DMS79 treated with DMSO at 0.1 percent for 48 hours (cell line): ENCODE measurements around the gene SPR.
A peak's percentile ranks its signal among the peaks of the same experiment; 100 is the strongest.

Experiments
- DNase-seq: peaks from one replicate; lab custom pipeline; 2025; lab: John Stamatoyannopoulos, UW

The SPR gene

DNA sequence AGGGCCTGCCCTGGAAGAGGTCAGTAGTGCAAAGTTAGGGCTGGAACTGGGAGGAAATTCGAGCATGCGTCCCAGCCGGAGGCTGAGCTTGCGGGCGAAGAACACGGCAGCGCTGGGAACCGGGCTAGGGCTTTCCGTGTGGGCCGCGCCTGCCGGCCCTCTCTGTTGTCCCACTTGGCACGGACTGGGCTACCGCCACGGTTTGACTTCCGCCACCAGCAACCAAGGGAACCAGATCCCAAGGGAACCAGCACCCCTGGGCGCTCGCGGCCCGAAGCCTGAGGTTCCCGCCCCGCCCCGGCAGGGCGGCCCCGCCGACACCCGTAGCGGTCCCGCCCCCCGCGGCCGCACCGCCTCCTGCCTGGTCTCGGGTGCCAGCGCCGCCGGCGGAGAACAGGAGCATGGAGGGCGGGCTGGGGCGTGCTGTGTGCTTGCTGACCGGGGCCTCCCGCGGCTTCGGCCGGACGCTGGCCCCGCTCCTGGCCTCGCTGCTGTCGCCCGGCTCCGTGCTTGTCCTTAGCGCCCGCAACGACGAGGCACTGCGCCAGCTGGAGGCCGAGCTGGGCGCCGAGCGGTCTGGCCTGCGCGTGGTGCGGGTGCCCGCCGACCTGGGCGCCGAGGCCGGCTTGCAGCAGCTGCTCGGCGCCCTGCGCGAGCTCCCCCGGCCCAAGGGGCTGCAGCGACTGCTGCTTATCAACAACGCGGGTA is at the start of gene SPR:
TSS of gene SPR (plus strand) at position 377 of the 708 bp plus-strand sequence. CDS start at position 402, 25 bp downstream.
- DNase-seq = peak; percentile 35

DNA sequence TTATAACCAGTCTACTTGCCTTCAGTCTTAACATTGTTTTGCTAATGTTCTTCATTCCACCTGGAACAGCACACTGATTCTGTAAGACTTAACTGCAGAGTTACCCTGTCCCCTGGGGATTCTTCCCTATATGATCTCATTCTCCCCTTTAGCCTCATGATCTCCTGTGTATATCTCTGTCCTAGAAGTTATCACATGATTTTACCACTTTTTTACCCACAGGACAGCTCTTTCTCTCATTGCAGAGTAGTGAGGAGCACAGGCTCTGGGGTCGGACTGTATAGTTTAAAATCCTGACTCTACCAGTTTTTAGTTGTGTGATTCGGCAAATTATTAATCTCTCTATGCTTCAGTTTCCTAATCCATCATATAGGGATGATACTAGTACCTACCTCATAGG is 47.1 kb upstream of the SPR start:
- DNase-seq = no peak

DNA sequence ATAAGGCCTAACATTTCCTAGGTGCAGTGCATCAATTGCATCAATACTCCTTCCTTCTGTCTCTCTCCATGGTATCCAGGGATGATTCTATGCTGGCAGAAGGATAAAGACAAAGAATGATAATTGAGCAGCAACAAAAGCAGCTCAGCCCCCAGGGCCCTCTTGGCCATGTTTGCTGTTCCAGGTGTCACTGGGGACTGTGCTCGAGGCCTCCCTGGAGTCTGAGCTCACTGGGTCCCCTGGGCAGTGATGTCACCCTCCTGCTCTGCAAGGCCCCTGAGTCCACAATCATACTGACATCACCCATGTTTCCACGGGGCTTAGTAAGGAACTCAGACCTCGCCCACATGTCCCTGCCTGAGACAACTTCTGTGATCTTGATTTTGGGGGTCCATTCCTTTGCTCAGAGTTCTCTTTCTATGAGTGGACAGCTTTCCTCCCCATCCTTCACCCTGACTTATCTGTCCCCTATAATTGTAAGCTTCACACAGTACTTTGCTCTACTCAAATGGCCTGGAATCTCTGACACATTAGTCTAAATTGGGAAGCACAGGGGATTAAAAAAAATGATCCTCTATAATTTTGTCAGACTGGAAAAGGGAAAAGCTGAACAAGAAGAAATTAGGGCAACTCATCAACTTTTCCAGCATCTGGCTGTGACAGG is 45.6 kb upstream of the SPR start:
- no peak for DNase-seq

DNA sequence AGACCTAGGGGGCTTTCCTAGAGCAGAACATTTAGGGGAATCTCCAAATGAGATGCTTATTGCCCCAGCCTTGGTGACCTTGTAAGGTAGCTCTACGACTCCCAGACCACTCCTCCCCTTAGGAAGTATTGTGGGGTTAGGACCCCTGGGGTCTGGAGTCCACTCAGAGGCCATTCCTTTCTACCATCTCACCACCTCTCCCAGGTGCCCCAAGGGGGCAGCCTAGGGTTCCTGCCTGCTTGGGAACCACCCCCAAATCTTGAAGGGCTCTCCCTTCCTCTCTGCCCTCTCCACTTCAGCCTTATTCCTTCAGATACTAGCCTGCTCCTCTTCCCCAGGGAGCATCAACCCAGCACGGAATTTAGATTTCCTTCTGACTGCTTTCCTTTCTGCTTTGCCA is 43.9 kb upstream of the SPR start:
- no peak for DNase-seq

DNA sequence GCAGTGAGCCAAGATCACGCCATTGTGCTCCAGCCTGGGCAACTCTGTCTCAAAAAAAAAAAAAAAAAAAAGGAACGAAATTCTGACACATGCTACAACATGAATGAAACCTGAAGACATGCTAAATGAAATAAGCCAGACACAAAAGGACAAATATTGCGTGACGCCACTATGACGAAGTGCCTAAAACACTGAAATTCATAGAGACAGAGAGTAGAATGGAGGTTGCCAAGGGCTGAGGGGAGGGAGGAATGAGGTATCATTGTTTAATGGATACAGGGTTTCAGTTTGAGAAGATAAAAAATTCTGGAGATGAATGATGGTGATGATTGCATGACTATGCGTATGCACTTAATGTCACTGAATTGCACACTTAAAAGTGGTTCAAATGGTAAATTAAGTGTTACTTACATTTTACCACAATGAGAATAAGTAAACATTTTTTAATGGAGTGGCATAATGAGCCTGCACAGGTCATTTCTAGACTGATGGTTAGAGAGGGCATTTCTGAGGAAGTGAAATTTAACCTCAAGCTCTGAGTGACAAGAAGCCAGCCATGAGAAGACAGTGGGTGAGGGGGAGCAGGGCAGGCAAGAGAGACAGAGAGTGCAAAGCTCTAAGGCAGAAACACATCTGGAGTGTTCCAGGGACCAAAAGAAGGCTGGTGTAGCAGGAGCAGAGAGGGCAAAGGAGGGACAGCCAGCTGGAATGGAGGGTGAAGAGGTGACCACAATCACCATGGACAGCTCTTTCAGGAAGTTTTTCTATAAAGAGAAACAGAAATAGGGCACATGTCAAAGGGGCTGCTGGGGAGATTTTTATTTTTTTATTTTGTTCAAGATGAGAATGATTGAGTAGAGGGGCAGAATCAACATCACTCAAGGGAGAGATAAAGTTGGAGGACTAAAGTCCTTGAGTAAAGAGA is 40.8 kb upstream of the SPR start:
- DNase-seq = peak; percentile 31

DNA sequence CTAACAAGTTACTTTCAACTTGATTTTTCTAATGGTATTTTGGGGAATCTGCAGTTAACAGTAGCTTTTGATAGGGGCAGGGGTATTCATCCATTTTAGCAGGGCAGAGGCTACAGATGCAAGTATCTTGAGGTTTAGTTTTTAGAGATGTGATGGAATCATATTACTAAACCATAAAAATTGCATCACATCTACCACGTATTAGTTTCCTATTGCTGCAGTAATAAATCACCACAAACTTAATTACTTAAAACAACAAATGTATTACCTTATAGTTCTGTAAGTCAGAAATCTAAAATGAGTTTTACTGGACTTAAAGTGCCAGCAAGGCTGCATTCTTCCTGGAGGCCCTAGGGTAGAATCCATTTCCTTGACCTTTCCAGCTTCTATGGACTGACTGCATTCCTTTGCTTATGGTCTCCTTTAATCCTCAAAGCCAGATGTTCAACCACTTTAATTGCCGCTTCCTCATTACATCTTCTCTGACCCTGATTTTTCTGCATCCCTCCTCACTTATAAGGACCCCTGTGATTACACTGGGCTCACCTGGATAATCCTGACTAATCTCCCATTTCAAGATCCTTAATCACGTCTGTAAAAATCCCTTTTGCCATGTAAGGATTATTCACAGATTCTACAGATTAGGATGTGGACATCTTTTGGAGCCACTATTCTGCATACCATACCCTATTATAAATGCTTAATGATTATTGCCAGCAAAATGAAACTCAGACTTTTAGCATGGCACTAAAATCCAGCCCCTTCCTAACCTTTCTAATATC is 39.5 kb upstream of the SPR start:
- DNase-seq = no peak

DNA sequence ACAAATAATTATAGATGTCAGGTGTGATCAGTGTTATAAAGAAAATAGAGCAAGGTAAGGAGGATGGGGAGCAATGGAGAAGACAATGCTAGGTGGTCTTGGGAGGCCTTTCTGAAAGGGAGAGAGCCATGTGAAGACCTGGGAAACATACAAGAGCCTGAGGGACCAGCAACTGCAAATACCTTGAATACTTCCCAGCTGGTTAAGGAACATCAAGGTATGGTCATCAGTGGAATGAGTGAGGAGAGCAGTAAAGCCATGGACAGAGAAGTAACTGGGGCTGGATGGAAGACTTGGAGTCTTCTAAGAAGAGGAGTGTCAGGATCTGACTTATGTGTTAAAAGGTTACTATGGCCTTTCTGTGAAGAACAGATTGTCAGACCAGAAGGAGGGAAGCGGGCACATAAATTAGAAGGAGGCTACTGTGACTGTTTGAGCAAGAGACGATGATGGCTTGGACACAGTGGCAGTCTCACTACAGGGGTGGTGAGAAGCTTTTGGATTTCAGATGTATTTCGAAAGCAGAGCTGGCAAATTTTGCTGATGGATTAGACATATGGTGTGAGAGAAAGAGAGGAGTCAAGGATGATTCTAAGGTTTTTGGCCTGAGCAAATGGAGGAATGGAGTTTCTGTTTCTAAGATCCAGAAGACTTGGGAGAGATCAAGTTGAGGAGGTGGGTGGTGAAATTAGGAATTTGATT is 38.6 kb upstream of the SPR start:
- no peak for DNase-seq

DNA sequence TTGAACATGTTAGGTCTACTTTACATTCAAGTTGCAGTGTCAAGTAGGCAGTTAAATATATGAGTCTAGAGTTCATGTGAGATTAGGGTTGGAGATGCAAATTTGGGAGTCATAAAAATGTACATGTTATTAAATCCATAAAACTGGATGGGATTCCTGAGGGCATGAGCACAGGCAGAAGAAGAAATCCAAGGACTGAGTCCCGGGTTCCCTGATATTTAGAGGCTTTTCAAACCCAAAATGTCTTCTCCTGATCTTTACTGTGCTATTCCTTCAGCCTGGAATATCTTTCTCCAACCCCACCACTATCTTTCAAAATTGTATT is 38.1 kb upstream of the SPR start:
- no peak for DNase-seq

DNA sequence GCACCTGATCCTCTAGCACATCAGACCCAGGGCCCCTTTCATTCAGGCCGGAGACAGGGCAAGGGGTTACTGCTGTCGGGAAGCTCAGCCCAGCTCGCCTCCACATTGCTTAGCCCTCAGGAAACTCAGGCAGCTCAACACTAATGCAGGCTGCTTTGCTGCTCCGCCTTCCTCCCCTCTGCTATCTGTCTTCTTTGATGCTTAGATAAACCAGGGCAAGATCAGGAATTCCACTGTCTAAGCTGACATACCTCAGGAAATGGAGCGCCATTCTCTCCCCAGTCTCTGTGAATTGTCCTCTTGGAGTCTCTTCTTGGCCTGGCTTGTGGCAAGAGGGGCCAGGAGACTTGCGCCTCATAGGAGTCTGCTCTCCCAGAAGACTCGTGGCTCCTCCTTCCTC is 35.9 kb upstream of the SPR start:
- no peak for DNase-seq

DNA sequence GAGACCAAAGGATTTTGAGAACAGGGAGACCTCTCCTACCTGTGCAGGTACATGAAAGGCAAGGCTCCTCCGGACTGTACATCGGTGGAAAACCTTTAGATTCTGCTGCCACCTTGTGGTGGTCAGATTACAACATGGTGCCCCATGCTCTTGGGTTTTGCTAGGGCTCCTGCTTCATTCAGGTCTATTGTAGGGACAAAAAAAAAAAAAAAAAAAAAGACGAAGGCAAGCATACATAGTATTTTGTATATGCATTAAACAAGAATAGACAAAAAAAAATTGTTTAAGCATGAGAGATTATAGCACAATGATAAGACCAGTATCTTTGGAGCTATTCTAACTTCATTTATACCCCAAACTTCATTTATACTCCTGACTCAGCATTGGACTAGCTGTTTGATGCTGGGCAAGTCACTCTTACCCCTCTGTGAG is 27.4 kb upstream of the SPR start:
- peak; percentile 74 for DNase-seq

DNA sequence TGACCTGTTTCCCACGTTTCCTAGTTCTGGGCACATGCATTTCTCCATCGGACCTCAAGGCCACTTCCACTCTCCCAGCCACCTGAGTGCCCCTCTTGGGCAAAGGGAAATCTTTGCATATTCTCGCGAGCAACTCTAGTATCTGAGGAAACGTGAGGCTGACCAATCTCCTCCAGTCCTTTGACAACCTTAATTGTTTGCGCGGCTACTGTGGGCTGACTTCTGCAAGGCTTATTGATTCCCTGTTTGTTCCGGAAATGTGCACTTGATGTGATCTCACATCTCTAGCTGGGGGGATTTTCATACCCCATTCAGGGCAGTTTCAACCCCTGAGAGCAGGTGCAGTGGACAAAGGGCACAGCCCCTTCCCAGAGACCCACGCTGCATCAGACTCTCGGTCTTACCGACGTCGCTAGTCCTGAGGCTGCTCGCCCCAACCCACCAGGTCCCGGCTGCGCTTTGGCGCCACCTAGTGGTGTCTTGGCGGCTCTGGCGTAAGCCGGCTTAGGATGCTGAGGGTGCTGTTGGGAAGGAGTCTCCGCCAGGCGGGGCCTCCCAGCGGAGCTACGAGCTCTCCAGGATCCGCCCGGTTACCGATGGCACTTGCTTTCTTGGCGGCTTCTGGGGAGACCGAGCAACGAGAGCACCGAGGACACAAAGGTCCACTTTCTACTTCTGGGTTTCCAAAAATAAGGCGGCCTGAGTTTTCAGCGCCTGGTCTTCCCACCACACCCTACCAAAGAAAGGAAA is 24.8 kb upstream of the SPR start:
- peak; percentile 75 for DNase-seq

DNA sequence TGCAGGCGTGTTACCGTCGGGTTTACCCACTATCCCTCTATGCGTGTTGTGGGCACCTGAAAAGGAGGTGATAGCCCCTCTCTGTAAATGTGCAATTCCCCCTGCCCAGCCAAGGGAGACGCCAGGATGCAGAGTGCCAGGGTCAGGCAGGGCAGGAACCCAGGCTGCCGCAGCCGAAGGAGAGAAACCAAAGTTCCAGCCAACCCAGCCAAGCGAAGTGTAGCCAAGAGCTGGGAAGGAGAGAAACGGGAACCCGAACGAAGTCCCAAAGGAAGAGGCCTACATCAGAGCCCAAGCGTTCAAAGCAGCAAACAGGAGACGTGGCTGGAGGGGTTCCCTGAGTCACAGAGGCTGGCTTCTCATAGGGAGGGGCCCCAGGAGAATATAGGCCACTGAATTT is 24.2 kb upstream of the SPR start:
- DNase-seq = no peak

DNA sequence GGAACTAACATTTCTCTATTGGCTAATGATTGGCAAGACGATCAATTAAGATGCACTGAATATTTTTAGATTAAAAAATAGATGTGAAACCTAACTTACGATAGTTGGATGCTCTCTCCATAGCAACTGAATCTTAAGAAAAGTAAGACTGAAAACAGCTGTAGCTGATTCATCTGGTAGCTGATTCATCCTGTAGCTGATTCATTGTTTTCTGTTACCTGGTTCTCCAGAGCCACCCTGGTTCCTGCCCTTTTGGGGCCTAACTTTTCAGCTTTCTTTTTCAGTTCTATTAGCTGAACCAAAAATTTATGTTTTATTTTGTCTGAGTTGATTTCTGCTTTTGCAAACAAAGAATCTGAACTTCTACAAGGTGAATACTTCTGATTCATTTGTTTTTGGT is 22.7 kb upstream of the SPR start:
- no peak for DNase-seq

DNA sequence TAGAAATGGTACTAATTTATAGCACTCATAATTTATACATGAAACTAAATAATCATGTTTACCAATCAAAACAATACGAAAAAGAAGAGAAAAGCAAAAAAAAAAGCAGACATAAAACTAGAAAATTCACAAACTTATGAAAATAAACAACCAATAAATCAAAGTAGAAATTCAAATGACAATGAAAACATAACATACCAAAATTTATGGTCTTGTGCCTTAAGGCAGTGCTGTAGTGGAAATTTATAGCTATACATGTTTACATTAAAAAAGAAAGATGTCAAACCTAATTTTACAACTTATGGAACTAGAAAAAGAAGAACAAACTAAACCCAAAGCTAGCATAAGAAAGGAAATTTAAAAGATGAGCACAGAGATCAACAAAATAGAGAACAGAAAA is 16.1 kb upstream of the SPR start:
- DNase-seq = no peak

DNA sequence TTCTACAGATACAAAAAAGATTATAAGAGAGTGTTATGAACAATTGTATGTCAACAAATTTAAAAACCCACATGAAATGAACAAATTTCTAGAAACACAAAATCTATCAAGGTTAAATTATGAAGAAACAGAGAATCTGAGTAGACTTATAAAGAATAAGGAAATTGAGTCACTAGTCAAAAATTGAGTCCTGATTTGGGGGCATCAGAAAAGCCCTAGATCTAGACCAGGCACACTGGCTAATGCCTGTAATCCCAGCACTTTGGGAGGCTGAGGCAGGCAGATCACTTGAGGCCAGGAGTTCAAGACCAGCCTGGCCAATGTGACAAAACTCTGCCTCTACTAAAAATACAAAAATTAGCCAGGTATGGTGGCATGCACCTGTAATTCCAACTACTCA is 15.3 kb upstream of the SPR start:
- DNase-seq = no peak

DNA sequence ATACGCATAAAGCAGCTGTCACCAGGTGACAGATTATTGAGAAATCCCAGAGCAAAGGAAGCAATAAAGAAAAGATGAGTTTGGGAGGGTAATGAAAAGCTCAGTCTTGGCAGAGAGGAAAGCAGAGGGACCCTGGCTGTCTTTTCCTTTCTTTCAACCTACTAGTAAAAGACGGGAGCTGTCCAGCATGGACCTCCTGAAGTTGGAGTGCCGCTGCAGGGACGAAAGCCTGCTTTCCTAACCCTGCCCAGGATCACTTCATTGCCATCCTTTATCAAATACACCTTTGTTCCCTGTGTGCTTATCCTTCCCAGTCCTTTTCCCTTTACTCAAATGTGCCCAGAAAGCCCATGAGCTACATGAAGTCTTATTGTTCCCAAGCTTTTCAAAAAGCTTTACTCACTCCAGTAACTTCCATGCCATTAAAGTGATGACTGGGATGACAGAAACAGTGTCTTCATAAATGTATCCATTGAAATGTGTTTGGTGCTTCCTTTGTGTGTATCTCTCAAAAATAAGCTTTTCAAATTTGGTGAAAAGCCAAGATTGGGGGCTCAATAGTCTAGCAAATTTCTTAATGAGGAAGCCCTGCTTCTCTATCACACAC is 3.7 kb upstream of the SPR start:
- no peak for DNase-seq

DNA sequence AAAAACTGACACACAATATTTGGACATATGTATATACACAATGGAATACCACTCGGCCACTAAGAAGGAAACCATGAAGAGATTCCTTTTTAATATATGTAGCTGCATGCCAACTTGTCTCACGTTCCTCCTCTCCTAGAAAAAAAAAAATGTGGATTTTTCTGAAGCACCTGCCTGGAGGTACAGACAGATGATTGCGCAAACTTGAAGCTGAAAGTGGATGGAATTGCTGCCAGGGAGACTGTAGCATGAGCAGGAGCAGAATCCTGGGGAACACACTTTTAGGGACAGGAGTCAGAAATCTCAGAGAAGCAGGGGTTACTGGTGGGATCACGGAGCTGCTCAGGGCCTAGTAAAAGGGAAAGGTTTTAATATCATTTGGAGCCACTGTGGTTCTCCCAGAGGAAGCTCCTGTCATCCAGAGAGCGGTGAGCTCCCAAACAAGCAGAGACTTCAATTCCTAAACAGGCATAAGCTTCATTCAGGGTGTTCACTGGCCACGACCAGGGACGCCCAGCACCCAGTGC is 640 bp upstream of the SPR start:
- peak; percentile 43 for DNase-seq

DNA sequence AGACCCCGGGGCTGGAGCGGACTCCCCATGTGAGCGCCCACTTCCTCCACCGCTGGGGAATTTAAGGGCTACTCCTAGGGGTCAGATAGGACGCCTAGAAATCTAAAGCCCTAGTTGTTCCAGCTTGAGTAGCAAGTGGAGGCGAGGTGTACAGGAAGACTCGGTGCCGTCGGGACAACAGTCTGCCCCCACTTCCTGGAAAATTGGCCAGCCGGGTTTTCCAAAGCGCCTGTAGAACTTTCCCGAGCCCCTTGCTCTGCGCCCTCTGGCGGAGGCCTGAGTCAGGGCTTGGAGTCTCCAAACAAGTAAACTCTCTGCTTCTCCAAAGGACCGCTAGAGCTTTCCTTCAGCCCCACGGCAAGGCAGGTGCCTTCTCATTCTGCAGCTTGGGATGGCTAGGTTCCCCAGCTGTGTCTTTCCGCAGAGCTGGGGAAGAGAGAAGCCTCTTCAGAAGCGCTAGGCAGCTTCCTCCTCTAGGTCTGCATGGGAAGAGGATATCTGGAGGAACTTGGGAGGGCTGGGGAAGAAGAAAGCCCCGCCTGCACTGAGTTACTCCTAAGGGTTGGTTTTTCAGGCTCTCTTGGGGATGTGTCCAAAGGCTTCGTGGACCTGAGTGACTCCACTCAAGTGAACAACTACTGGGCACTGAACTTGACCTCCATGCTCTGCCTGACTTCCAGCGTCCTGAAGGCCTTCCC is 681 bp downstream of the SPR start:
- peak; percentile 83 for DNase-seq

DNA sequence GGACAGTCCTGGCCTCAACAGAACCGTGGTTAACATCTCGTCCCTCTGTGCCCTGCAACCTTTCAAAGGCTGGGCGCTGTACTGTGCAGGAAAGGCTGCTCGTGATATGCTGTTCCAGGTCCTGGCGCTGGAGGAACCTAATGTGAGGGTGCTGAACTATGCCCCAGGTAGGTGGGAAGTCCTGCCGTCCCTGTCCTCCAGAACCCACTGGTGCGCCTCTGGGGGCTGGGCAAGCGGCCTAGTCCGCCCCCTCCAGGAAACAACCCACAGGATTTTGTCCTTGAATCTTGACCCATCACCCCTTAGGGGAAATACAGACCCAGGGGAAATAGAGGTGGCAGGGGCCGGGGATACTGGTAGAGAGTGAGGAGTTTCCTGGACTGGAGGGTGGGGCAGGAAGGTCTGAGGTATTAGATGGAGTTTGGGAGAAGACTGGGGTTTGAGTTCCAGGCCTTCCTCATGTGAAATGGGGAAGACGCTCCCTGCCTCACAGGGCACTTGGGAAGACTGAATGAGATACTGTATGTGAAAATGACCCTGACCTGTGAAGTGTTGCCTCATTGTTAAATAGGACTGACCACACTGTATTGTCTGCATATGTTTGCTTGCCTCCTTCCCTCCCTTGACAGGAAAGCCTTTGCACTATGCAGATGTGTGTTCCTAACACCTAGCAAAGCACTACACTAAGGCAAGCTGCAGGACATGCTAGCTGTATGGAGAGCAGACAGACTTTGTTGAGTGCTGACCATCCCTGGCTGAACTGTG is 1.4 kb downstream of the SPR start:
- no peak for DNase-seq
